Measurements from ENCODE around the gene ETS1.

DNA sequence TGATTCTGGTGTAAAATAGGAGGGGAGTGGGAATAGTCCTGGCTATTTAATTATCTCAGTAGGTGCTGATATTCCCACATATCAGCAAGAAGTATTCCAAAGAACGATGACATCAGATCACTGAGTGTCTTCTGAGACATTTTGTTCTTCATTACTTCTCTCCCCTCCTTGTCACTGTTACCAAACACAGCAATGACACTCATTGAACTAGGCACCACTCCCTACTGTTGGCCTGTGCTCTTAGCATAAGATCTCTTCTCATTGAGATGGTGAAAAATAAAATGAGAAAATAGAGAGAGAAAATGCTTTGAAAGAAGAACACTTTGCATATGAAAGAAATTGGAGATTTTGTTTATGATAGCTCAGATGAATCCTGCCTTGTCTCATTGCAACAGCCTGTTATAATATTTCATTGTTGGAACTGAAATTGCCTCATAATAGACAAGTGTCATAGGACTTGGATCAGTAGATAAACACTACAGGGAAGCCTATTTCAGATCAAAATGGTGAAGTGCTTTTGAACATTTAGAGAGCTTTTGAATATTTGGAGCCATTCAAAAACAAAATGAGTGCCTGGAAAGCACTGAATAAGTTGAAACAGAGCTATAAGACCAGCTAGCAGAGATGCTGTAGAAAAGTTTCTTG lies 11.3 kb upstream of the ETS1 start:
- TF ChIP-seq, protein P1, sequence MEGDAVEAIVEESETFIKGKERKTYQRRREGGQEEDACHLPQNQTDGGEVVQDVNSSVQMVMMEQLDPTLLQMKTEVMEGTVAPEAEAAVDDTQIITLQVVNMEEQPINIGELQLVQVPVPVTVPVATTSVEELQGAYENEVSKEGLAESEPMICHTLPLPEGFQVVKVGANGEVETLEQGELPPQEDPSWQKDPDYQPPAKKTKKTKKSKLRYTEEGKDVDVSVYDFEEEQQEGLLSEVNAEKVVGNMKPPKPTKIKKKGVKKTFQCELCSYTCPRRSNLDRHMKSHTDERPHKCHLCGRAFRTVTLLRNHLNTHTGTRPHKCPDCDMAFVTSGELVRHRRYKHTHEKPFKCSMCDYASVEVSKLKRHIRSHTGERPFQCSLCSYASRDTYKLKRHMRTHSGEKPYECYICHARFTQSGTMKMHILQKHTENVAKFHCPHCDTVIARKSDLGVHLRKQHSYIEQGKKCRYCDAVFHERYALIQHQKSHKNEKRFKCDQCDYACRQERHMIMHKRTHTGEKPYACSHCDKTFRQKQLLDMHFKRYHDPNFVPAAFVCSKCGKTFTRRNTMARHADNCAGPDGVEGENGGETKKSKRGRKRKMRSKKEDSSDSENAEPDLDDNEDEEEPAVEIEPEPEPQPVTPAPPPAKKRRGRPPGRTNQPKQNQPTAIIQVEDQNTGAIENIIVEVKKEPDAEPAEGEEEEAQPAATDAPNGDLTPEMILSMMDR (IDR thresholded peaks at IDR 0.05; ENCODE audit: low read length), result no peak
- no peak for TF ChIP-seq EZH2 (IDR thresholded peaks at IDR 0.05; ENCODE audit: borderline replicate concordance, low read length)

Measured in OCI-LY1 (cell line).